Gastroesophageal sphincter (tissue), 3 donors: ENCODE results near the gene CCR7.

Experiments
- CTCF ChIP-seq, 4 experiments: fragments of 200-600 bp in 2 of 4; fragments of 450-650 bp in 2 of 4; sonication (generic) in 1 of 4; IDR thresholded peaks; one replicate each; pipeline ENCODE4 v1.5.1; 2017 to 2019; ENCODE audit warnings: antibody characterized with exemption in 4 of 4, mild to moderate bottlenecking in 2 of 4, moderate library complexity in 2 of 4
- POLR2A ChIP-seq, 2 donors: fragments of 450-650 bp; IDR thresholded peaks; one replicate each; pipeline ENCODE4 v1.6.1; 2017; ENCODE audit warnings: antibody characterized with exemption in 2 of 2, mild to moderate bottlenecking in 2 of 2, moderate library complexity in 1 of 2

GRCh38 chr17:40541873-40542557 lies 23.3 kb downstream of the CCR7 start:
- TF ChIP-seq CTCF (IDR thresholded peaks at IDR 0.05) (no peak), POLR2A (IDR thresholded peaks at IDR 0.05) (no peak)
